Liver (tissue), 9 donors: ENCODE measurements around the gene GRIA1. TPM values are rescaled to one million over a fixed set of nuclear protein-coding genes. Genes with fewer than 3 reads are reported as not detected.

Experiments
- DNase-seq: peaks from one replicate; pipeline ENCODE4 v3.0.0-alpha.2; 2017; ENCODE audit warnings: low spot score
- H3K27ac ChIP-seq, 2 donors: one replicate each; pipeline ENCODE4 v1.7.0; 2013; ENCODE audit warnings: inconsistent platforms in 2 of 2, low read length in 2 of 2, control low read depth in 1 of 2, low read depth in 1 of 2, mild to moderate bottlenecking in 1 of 2
- H3K27me3 ChIP-seq, 4 donors: one replicate each; pipeline versions ENCODE4 v1.6.1 to v1.7.0; 2013; ENCODE audit warnings: low read length in 3 of 4, inconsistent platforms in 1 of 4, mild to moderate bottlenecking in 1 of 4, moderate library complexity in 1 of 4; ENCODE audit not compliant: control insufficient read depth in 4 of 4, insufficient read depth in 4 of 4
- H3K36me3 ChIP-seq, 4 donors: one replicate each; pipeline versions ENCODE4 v1.6.1 to v1.7.0; 2013; ENCODE audit warnings: low read length in 3 of 4, mild to moderate bottlenecking in 3 of 4, low read depth in 1 of 4, moderate library complexity in 1 of 4; ENCODE audit not compliant: control insufficient read depth in 4 of 4, insufficient read depth in 3 of 4
- H3K4me1 ChIP-seq, 4 donors: one replicate each; pipeline versions ENCODE4 v1.6.1 to v1.7.0; 2013; ENCODE audit warnings: low read length in 3 of 4, mild to moderate bottlenecking in 3 of 4, moderate library complexity in 1 of 4; ENCODE audit not compliant: control insufficient read depth in 4 of 4, insufficient read depth in 4 of 4
- H3K4me3 ChIP-seq, 3 donors: one replicate each; pipeline versions ENCODE4 v1.6.1 to v1.7.0; 2013; ENCODE audit warnings: low read length in 3 of 3, control low read depth in 1 of 3, low read depth in 1 of 3, mild to moderate bottlenecking in 1 of 3
- H3K9ac ChIP-seq, 2 donors: one replicate each; pipeline ENCODE4 v1.7.0; 2013; ENCODE audit warnings: low read length in 2 of 2, mild to moderate bottlenecking in 2 of 2, moderate library complexity in 2 of 2, control low read depth in 1 of 2, low read depth in 1 of 2
- H3K9me3 ChIP-seq, 4 donors: one replicate each; pipeline versions ENCODE4 v1.6.1 to v1.7.0; 2013; ENCODE audit warnings: low read length in 3 of 4; ENCODE audit not compliant: control insufficient read depth in 4 of 4
- EGR1 ChIP-seq, 2 donors: IDR thresholded peaks; 2 replicates each; pipeline ENCODE4 v1.6.1; 2016 to 2018; ENCODE audit warnings: antibody characterized with exemption in 2 of 2, low read depth in 2 of 2
- FOXA1 ChIP-seq: IDR thresholded peaks from 2 replicates; pipeline ENCODE4 v1.6.1; 2016; ENCODE audit warnings: antibody characterized with exemption
- FOXA2 ChIP-seq: IDR thresholded peaks from 2 replicates; pipeline ENCODE4 v1.6.1; 2016; ENCODE audit warnings: antibody characterized with exemption
- GABPA ChIP-seq, 2 donors: IDR thresholded peaks in 1 of 2; conservative IDR thresholded peaks in 1 of 2; 2 replicates each; pipeline ENCODE4 v1.6.1; 2016; ENCODE audit warnings: antibody characterized with exemption in 2 of 2, mild to moderate bottlenecking in 1 of 2, moderate library complexity in 1 of 2
- HNF4A ChIP-seq, 2 donors: conservative IDR thresholded peaks; 2 replicates each; pipeline ENCODE4 v1.6.1; 2016; ENCODE audit warnings: antibody characterized with exemption in 2 of 2, mild to moderate bottlenecking in 2 of 2
- HNF4G ChIP-seq: IDR thresholded peaks from 2 replicates; pipeline ENCODE4 v1.6.1; 2016; ENCODE audit warnings: antibody characterized with exemption
- JUND ChIP-seq, 2 donors: IDR thresholded peaks; 2 replicates each; pipeline ENCODE4 v1.6.1; 2016; ENCODE audit warnings: antibody characterized with exemption in 2 of 2
- NR2F2 ChIP-seq: IDR thresholded peaks from 2 replicates; pipeline ENCODE4 v1.6.1; 2016; ENCODE audit warnings: antibody characterized with exemption
- RAD21 ChIP-seq, 2 donors: IDR thresholded peaks; 2 replicates each; pipeline ENCODE4 v1.6.1; 2016; ENCODE audit warnings: antibody characterized with exemption in 2 of 2, mild to moderate bottlenecking in 2 of 2
- RXRA ChIP-seq, 2 donors: IDR thresholded peaks; 2 replicates each; pipeline ENCODE4 v1.6.1; 2017 to 2018; ENCODE audit warnings: antibody characterized with exemption in 2 of 2, mild to moderate bottlenecking in 1 of 2
- SP1 ChIP-seq: IDR thresholded peaks from 2 replicates; pipeline ENCODE4 v1.6.1; 2018; ENCODE audit warnings: antibody characterized with exemption, mild to moderate bottlenecking
- TAF1 ChIP-seq: conservative IDR thresholded peaks from 2 replicates; pipeline ENCODE4 v1.6.1; 2016; ENCODE audit warnings: antibody characterized with exemption, mild to moderate bottlenecking
- YY1 ChIP-seq: IDR thresholded peaks from 2 replicates; pipeline ENCODE4 v1.6.1; 2016; ENCODE audit warnings: antibody characterized with exemption, mild to moderate bottlenecking
- WGBS: extraction: QIAGEN DNeasy Blood & Tissue Kit; methylation state at CpG from one replicate; pipeline ENCODE4 v1.1.7; 2013; 5-methylcytosine and 5-hydroxymethylcytosine counted together
- polyA plus RNA-seq, 2 donors: library from polyadenylated mRNA; stranded (reverse) in 1 of 2; unstranded in 1 of 2; fragments of 200-250 nt in 1 of 2; fragments of >200 nt in 1 of 2; fragmentation: Nextera tagmentation in 1 of 2; extraction: Ambion mirVana in 1 of 2; gene quantifications; one replicate each; pipeline versions ENCODE4 v1.2.1 to v1.2.3, GENCODE V29; 2013 to 2015
- total RNA-seq, 2 donors: library from RNA; depleted of rRNA; stranded (reverse); fragments of >200 nt; gene quantifications; one replicate each; pipeline ENCODE4 v1.2.3, GENCODE V29; 2014
- TF ChIP-seq, protein P1 (sequence below): IDR thresholded peaks from 2 replicates; pipeline ENCODE4 v1.6.1; 2016; ENCODE audit warnings: antibody characterized with exemption
- TF ChIP-seq, protein P2 (sequence below): IDR thresholded peaks from 2 replicates; pipeline ENCODE4 v1.6.1; 2016; ENCODE audit warnings: antibody characterized with exemption
- TF ChIP-seq, protein P3 (sequence below): IDR thresholded peaks from 2 replicates; pipeline ENCODE4 v1.6.1; 2016; ENCODE audit warnings: antibody characterized with exemption, mild to moderate bottlenecking
- TF ChIP-seq, protein P4 (sequence below): IDR thresholded peaks from 2 replicates; pipeline ENCODE4 v1.6.1; 2016; ENCODE audit warnings: antibody characterized with exemption
- TF ChIP-seq, protein P5 (sequence below): fragments of 150-350 bp; IDR thresholded peaks from 2 replicates; pipeline ENCODE4 v1.5.1; 2017; ENCODE audit warnings: improper control_type of control experiment, low read depth, low read length; ENCODE audit not compliant: missing input control
- donor health status: healthy.
- donor health status: healthy.
- donor health status: healthy.
- donor health status: healthy.
- donor health status: healthy.

GRIA1 gene
- total and polyA plus RNA-seq, 4 donors: 0.08 TPM; not detected in 3

DNA sequence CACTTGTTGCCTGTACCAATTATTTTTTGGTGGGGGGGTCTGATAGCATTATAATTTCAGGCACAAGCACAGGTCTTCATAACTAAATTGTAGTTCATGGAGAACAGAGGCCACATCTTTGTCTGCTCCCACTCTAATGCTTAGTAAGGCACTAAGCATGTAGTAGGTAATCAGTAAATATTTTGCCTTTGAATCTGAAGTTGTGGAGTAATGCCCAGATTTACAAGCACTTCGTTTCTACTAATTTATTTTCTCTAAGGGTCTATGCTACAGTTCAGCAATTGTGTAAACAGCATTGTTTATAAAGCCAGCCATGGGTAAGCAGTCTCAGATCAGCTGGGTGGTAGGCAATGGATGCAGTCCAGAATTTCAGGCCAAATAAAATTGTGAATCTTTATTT is 78.6 kb downstream of the GRIA1 start:
- no peak overlapping the region for H3K4me3 ChIP-seq
- no peaks in the 10 kb centered on the region for H3K9me3 ChIP-seq
- H3K9ac ChIP-seq: no peak overlapping the region
- no peaks in the 10 kb centered on the region for H3K36me3 ChIP-seq
- no peaks in the 10 kb centered on the region for H3K4me1 ChIP-seq
- 32% methylated on average over 1 of the region's 1 CpG for WGBS
- no peak for TF ChIP-seq NR2F2
- no peak for TF ChIP-seq HNF4A (conservative IDR thresholded peaks at IDR 0.05)
- TF ChIP-seq, protein P1, sequence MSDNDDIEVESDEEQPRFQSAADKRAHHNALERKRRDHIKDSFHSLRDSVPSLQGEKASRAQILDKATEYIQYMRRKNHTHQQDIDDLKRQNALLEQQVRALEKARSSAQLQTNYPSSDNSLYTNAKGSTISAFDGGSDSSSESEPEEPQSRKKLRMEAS: no peak
- TF ChIP-seq GABPA (IDR thresholded peaks at IDR 0.05 in 1 of 2, conservative IDR thresholded peaks at IDR 0.05 in 1 of 2): no peak
- no peak for TF ChIP-seq FOXA2
- TF ChIP-seq YY1: no peak
- TF ChIP-seq SP1: no peak
- TF ChIP-seq JUND (IDR thresholded peaks at IDR 0.05): no peak
- TF ChIP-seq TAF1: no peak
- no peak for TF ChIP-seq FOXA1
- TF ChIP-seq, protein P2, sequence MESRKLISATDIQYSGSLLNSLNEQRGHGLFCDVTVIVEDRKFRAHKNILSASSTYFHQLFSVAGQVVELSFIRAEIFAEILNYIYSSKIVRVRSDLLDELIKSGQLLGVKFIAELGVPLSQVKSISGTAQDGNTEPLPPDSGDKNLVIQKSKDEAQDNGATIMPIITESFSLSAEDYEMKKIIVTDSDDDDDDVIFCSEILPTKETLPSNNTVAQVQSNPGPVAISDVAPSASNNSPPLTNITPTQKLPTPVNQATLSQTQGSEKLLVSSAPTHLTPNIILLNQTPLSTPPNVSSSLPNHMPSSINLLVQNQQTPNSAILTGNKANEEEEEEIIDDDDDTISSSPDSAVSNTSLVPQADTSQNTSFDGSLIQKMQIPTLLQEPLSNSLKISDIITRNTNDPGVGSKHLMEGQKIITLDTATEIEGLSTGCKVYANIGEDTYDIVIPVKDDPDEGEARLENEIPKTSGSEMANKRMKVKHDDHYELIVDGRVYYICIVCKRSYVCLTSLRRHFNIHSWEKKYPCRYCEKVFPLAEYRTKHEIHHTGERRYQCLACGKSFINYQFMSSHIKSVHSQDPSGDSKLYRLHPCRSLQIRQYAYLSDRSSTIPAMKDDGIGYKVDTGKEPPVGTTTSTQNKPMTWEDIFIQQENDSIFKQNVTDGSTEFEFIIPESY: no peak
- TF ChIP-seq, protein P3, sequence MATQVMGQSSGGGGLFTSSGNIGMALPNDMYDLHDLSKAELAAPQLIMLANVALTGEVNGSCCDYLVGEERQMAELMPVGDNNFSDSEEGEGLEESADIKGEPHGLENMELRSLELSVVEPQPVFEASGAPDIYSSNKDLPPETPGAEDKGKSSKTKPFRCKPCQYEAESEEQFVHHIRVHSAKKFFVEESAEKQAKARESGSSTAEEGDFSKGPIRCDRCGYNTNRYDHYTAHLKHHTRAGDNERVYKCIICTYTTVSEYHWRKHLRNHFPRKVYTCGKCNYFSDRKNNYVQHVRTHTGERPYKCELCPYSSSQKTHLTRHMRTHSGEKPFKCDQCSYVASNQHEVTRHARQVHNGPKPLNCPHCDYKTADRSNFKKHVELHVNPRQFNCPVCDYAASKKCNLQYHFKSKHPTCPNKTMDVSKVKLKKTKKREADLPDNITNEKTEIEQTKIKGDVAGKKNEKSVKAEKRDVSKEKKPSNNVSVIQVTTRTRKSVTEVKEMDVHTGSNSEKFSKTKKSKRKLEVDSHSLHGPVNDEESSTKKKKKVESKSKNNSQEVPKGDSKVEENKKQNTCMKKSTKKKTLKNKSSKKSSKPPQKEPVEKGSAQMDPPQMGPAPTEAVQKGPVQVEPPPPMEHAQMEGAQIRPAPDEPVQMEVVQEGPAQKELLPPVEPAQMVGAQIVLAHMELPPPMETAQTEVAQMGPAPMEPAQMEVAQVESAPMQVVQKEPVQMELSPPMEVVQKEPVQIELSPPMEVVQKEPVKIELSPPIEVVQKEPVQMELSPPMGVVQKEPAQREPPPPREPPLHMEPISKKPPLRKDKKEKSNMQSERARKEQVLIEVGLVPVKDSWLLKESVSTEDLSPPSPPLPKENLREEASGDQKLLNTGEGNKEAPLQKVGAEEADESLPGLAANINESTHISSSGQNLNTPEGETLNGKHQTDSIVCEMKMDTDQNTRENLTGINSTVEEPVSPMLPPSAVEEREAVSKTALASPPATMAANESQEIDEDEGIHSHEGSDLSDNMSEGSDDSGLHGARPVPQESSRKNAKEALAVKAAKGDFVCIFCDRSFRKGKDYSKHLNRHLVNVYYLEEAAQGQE: no peak
- TF ChIP-seq, protein P4, sequence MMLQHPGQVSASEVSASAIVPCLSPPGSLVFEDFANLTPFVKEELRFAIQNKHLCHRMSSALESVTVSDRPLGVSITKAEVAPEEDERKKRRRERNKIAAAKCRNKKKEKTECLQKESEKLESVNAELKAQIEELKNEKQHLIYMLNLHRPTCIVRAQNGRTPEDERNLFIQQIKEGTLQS: no peak
- TF ChIP-seq, protein P5, sequence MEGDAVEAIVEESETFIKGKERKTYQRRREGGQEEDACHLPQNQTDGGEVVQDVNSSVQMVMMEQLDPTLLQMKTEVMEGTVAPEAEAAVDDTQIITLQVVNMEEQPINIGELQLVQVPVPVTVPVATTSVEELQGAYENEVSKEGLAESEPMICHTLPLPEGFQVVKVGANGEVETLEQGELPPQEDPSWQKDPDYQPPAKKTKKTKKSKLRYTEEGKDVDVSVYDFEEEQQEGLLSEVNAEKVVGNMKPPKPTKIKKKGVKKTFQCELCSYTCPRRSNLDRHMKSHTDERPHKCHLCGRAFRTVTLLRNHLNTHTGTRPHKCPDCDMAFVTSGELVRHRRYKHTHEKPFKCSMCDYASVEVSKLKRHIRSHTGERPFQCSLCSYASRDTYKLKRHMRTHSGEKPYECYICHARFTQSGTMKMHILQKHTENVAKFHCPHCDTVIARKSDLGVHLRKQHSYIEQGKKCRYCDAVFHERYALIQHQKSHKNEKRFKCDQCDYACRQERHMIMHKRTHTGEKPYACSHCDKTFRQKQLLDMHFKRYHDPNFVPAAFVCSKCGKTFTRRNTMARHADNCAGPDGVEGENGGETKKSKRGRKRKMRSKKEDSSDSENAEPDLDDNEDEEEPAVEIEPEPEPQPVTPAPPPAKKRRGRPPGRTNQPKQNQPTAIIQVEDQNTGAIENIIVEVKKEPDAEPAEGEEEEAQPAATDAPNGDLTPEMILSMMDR: no peak
- no peak for TF ChIP-seq RAD21 (IDR thresholded peaks at IDR 0.05)
- no peak for TF ChIP-seq HNF4G
- no peak for TF ChIP-seq RXRA (IDR thresholded peaks at IDR 0.05)
- TF ChIP-seq EGR1 (IDR thresholded peaks at IDR 0.05; ENCODE audit: low read depth in 2 of 2): no peak
- no peak overlapping the region for H3K27ac ChIP-seq
- H3K27me3 ChIP-seq: no peaks in the 10 kb centered on the region
- no peak for DNase-seq
